OCI-LY1 (cell line): ENCODE data around the gene MPHOSPH9.

ENCODE experiments used
- H2AFZ ChIP-seq: fragments of 200-600 bp; sonication (generic), shearing (Covaris generic); 2 replicates; pipeline ENCODE4 v1.6.0; 2014; ENCODE audit warnings: antibody characterized with exemption, mild to moderate bottlenecking, low read length
- H3F3A ChIP-seq: fragments of 200-600 bp; sonication (generic), shearing (Covaris generic); 2 replicates; pipeline ENCODE4 v1.6.0; 2014; ENCODE audit warnings: mild to moderate bottlenecking, antibody characterized with exemption, low read length, moderate library complexity; ENCODE audit not compliant: insufficient read depth
- H3K27ac ChIP-seq: fragments of 200-600 bp; sonication (generic); 2 replicates; pipeline ENCODE4 v1.5.1; 2014; ENCODE audit warnings: low read length, mixed run types, mild to moderate bottlenecking, low read depth; ENCODE audit not compliant: poor library complexity, severe bottlenecking
- H3K27me3 ChIP-seq: fragments of 200-600 bp; sonication (generic); 2 replicates; pipeline ENCODE4 v1.6.0; 2014; ENCODE audit warnings: antibody characterized with exemption, mild to moderate bottlenecking, low read length, moderate library complexity; ENCODE audit not compliant: insufficient read depth
- H3K36me3 ChIP-seq: fragments of 200-600 bp; sonication (generic); 2 replicates; pipeline ENCODE4 v1.6.1; 2014; ENCODE audit warnings: mild to moderate bottlenecking, antibody characterized with exemption, low read length, moderate library complexity, mixed read lengths; ENCODE audit not compliant: insufficient read depth
- H3K4me1 ChIP-seq: fragments of 200-600 bp; sonication (generic); 2 replicates; pipeline ENCODE4 v1.5.1; 2014; ENCODE audit warnings: mild to moderate bottlenecking, low read length, moderate library complexity; ENCODE audit not compliant: insufficient read depth, severe bottlenecking
- H3K4me2 ChIP-seq: fragments of 200-600 bp; sonication (generic), shearing (Covaris generic); 2 replicates; pipeline ENCODE4 v1.6.1; 2014; ENCODE audit warnings: low read length
- H3K4me3 ChIP-seq: fragments of 200-600 bp; sonication (generic); 2 replicates; pipeline ENCODE4 v1.5.1; 2014; ENCODE audit warnings: low read length, low read depth, mild to moderate bottlenecking, mixed read lengths; ENCODE audit not compliant: poor library complexity, severe bottlenecking
- H3K79me2 ChIP-seq: fragments of 200-600 bp; shearing (Covaris generic); 2 replicates; pipeline ENCODE4 v1.6.1; 2016; ENCODE audit warnings: mixed run types, low read length, mixed read lengths; ENCODE audit not compliant: insufficient read depth
- H3K9ac ChIP-seq: fragments of 200-600 bp; sonication (generic), shearing (Covaris generic); 2 replicates; pipeline ENCODE4 v1.6.1; 2014; ENCODE audit warnings: mild to moderate bottlenecking, low read length, mixed read lengths
- H3K9me2 ChIP-seq: fragments of 200-600 bp; sonication (generic), shearing (Covaris generic); 2 replicates; pipeline ENCODE4 v1.6.1; 2014; ENCODE audit warnings: low read depth, mild to moderate bottlenecking, low read length, mixed read lengths
- H3K9me3 ChIP-seq: fragments of 200-600 bp; shearing (Covaris generic); 2 replicates; pipeline ENCODE4 v1.6.1; 2014; ENCODE audit warnings: low read length, mixed read lengths
- H4K20me1 ChIP-seq: fragments of 200-600 bp; sonication (generic), shearing (Covaris generic); 2 replicates; pipeline ENCODE4 v1.6.0; 2016; ENCODE audit warnings: mild to moderate bottlenecking, low read length; ENCODE audit not compliant: insufficient read depth
- EZH2 ChIP-seq: fragments of 200-600 bp; sonication (generic), shearing (Covaris generic); IDR thresholded peaks from 2 replicates; pipeline ENCODE4 v1.8.0; 2017; ENCODE audit warnings: borderline replicate concordance, mixed run types, mild to moderate bottlenecking, antibody characterized with exemption, low read length, moderate library complexity, mixed read lengths
- TF ChIP-seq, protein P1 (sequence below): fragments of 200-600 bp; sonication (generic), shearing (Covaris generic); IDR thresholded peaks from 2 replicates; pipeline ENCODE4 v1.5.1; 2017; ENCODE audit warnings: mild to moderate bottlenecking, antibody characterized with exemption, low read length, moderate library complexity, mixed read lengths

Gene MPHOSPH9

DNA sequence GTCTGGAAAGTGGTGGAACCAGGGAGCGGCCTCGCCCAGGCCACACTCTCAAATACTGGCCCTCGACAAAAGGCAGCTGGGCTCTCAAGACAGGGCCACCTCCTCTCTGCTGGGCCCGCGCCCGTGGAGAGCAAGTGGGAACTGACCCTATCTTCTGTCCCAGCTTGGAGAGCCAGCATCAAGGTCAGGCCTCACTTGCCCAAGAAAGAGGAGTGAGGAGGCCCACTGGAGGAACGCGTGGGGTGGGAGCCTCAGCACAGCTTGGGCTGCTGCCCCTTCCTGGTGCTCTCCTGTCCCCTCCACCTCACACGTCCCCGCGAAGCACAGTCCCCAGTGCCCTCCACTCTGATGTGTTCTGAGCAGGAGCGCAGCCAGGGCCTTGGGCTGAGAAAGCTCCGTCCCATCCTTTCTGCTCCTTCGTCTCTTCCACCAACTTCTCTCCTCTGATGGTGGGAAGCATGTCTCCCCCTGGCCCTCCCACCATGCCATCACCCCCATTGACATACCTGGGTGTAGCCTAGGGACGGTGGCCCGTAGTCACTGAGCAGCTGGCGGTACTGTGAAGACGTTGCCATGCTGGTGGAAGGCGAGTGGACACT lies 33.8 kb upstream of the MPHOSPH9 start:
- Histone ChIP-seq H3K36me3 (peaks cover 24% of the 10 kb centered on the region), H2AFZ (no peak overlapping the region), H3K27me3 (no peaks in the 10 kb centered on the region), H3F3A (no peaks in the 10 kb centered on the region), H4K20me1 (no peaks in the 10 kb centered on the region), H3K4me1 (peaks cover 18% of the 10 kb centered on the region), H3K9ac (no peak overlapping the region), H3K4me2 (no peak overlapping the region), H3K27ac (no peak overlapping the region), H3K9me2 (no peaks in the 10 kb centered on the region), H3K9me3 (no peaks in the 10 kb centered on the region), H3K79me2 (peaks cover 12% of the 10 kb centered on the region), H3K4me3 (no peak overlapping the region)
- TF ChIP-seq, protein P1, sequence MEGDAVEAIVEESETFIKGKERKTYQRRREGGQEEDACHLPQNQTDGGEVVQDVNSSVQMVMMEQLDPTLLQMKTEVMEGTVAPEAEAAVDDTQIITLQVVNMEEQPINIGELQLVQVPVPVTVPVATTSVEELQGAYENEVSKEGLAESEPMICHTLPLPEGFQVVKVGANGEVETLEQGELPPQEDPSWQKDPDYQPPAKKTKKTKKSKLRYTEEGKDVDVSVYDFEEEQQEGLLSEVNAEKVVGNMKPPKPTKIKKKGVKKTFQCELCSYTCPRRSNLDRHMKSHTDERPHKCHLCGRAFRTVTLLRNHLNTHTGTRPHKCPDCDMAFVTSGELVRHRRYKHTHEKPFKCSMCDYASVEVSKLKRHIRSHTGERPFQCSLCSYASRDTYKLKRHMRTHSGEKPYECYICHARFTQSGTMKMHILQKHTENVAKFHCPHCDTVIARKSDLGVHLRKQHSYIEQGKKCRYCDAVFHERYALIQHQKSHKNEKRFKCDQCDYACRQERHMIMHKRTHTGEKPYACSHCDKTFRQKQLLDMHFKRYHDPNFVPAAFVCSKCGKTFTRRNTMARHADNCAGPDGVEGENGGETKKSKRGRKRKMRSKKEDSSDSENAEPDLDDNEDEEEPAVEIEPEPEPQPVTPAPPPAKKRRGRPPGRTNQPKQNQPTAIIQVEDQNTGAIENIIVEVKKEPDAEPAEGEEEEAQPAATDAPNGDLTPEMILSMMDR = no peak
- no peak for TF ChIP-seq EZH2

DNA sequence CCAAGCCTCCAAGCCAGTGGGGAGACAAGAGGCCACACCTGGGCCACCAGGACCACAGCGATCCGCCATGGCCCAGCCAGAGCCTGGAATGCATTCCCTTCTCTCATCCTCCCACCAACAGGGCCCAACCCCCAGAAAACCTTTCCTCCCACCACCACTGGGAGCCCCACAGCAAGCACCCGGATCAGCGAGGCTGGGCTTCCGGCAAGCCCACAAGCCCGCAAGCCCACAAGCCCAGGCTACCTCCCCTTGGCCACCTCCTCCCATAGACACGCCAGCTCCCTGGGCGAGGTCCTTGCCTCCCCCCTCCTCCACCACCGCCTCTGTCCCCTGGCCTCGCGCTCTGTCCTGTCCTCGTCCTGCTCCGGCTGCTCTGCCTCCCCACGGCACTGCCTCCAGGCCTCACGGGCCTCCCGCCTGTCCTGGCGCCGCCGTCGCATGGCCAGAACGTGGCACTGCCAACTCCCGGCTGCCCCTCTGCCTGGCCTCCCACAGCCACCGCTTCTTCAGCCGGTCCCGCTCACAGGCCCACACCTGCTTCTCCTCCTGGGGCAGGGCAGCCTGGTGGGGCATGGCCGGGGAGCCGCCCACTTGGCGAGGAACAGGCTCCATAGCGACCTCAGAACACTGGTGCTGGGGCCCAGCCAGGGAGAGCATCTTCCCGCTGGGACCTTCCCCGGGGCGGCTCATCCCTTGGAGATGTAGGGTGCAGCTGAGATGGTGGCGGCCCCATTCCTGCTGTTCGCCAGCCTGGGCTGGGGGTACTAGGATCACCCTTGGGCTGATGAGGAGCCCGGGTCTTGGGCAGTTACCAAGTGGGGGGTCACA lies 33.1 kb upstream of the MPHOSPH9 start:
- Histone ChIP-seq H3K9me3 (no peaks in the 10 kb centered on the region), H3K4me1 (peaks cover 18% of the 10 kb centered on the region), H3K4me2 (no peak overlapping the region), H3K9me2 (no peaks in the 10 kb centered on the region), H3K9ac (no peak overlapping the region), H3K36me3 (peaks cover 31% of the 10 kb centered on the region), H3K79me2 (peaks cover 12% of the 10 kb centered on the region), H3K27me3 (no peaks in the 10 kb centered on the region), H4K20me1 (no peaks in the 10 kb centered on the region), H3K4me3 (no peak overlapping the region), H2AFZ (no peak overlapping the region), H3K27ac (no peak overlapping the region), H3F3A (no peaks in the 10 kb centered on the region)
- TF ChIP-seq EZH2 = no peak
- TF ChIP-seq, protein P1 = no peak

DNA sequence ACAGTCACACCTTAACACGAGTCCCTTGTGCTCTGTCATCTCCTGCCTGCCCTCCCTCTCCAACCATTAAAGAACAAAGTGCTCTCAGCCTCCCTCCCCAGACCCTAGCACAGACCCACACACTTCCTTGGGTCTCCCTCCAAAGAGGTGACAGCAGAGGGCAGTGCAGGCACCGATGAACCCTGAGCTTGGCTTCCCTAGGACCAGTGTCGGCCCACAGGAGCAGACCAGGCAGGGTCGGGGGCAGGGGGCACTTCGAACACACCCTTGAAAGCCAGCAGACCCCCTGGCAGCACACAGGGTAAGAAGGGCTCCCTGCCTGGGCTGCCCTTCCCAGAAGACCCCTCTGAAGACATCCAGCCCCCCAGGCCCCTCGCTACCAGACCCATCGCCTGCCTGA lies 31.7 kb upstream of the MPHOSPH9 start:
- Histone ChIP-seq H3K36me3 (peaks cover 45% of the 10 kb centered on the region), H2AFZ (no peak overlapping the region), H3K4me2 (no peak overlapping the region), H3K4me3 (no peak overlapping the region), H3K9me3 (no peaks in the 10 kb centered on the region), H4K20me1 (no peaks in the 10 kb centered on the region), H3K4me1 (peaks cover 8% of the 10 kb centered on the region), H3K9ac (no peak overlapping the region), H3K9me2 (no peaks in the 10 kb centered on the region), H3K27me3 (no peaks in the 10 kb centered on the region), H3K79me2 (0 out of 2 replicates have a peak, but pooled peaks cover 3% of the 10 kb centered on the region), H3F3A (no peaks in the 10 kb centered on the region), H3K27ac (no peak overlapping the region)
- TF ChIP-seq EZH2 = no peak
- TF ChIP-seq, protein P1 = peak; percentile 49; the same call in 1 of the 2 replicates
